ENCODE results near the gene NAA60.

GRCh38 chr16:3518292-3518985, 75.0 kb downstream of the NAA60 start:
- no peak for TF ChIP-seq CTCF (IDR thresholded peaks at IDR 0.05)
- no peak for TF ChIP-seq POLR2A (IDR thresholded peaks at IDR 0.05)
